Caco-2 (cell line): ENCODE data around the gene KDM4C. TPM values are rescaled to one million over a fixed set of nuclear protein-coding genes. Genes with fewer than 3 reads are reported as not detected.

Source experiments
- BruUV-seq: library from RNA; stranded (reverse); fragments of 400-500 nt; replicated peaks from 2 replicates; lab custom pipeline; 2021; lab: Mats Ljungman, UMichigan
- CTCF ChIA-PET: fragments of 300-600 bp; sonication (Branson Sonifier 250); formaldehyde crosslinking; loops from one replicate; lab custom pipeline; 2022; ENCODE audit warnings: antibody characterized with exemption; lab: Charles Lee
- POLR2A ChIA-PET: fragments of 300-600 bp; sonication (Branson Sonifier 250); formaldehyde crosslinking; loops from one replicate; lab custom pipeline; 2022; ENCODE audit warnings: antibody characterized with exemption; lab: Charles Lee
- DNase-seq, 2 experiments: peaks; one replicate each; pipeline versions ENCODE4 v3.0.0 to v3.0.0-alpha.2; 2020 to 2022
- H3K27me3 ChIP-seq: replicated peaks from 2 replicates; pipeline ENCODE4 v1.6.0; 2011; ENCODE audit warnings: low read length; ENCODE audit not compliant: control insufficient read depth, insufficient read depth
- H3K36me3 ChIP-seq: 2 replicates; pipeline ENCODE4 v1.5.1; 2011; ENCODE audit warnings: low read length; ENCODE audit not compliant: control insufficient read depth, insufficient read depth
- H3K4me1 ChIP-seq: fragments of 250-450 bp; sonication (Bioruptor Pico); 2 replicates; pipeline ENCODE4 v1.5.1; 2020; ENCODE audit warnings: mild to moderate bottlenecking
- H3K4me3 ChIP-seq: 2 replicates; pipeline ENCODE4 v1.5.1; 2011; ENCODE audit warnings: low read depth, mild to moderate bottlenecking, control low read depth, low read length
- H3K9me3 ChIP-seq: fragments of 250-450 bp; sonication (Bioruptor Pico); 2 replicates; pipeline ENCODE4 v1.5.1; 2020; ENCODE audit warnings: mild to moderate bottlenecking, moderate library complexity
- H3K27ac Mint-ChIP-seq: one replicate; pipeline ENCODE4 v1.8.0; 2022; ENCODE audit warnings: mixed read lengths; ENCODE audit not compliant: unreplicated experiment
- H3K27me3 Mint-ChIP-seq: one replicate; pipeline ENCODE4 v1.8.0; 2022; ENCODE audit warnings: mixed read lengths; ENCODE audit not compliant: insufficient read depth, unreplicated experiment
- H3K36me3 Mint-ChIP-seq: one replicate; pipeline ENCODE4 v1.8.0; 2022; ENCODE audit warnings: mild to moderate bottlenecking, mixed read lengths; ENCODE audit not compliant: insufficient read depth, unreplicated experiment
- H3K4me1 Mint-ChIP-seq: one replicate; pipeline ENCODE4 v1.8.0; 2022; ENCODE audit warnings: low read depth, mixed read lengths; ENCODE audit not compliant: unreplicated experiment
- H3K4me3 Mint-ChIP-seq: one replicate; pipeline ENCODE4 v1.8.0; 2022; ENCODE audit warnings: mild to moderate bottlenecking, moderate library complexity, mixed read lengths; ENCODE audit not compliant: unreplicated experiment
- H3K9me3 Mint-ChIP-seq: one replicate; pipeline ENCODE4 v1.8.0; 2022; ENCODE audit warnings: mixed read lengths; ENCODE audit not compliant: unreplicated experiment
- CTCF ChIP-seq, 2 experiments: fragments of 200-600 bp in 1 of 2; IDR thresholded peaks; 1 replicate in 1 of 2; 2 replicates in 1 of 2; pipeline versions ENCODE4 v1.5.1 to v1.8.0; 2011 to 2022; ENCODE audit warnings: antibody characterized with exemption in 1 of 2, control low read depth in 1 of 2, inconsistent platforms in 1 of 2, low read depth in 1 of 2, low read length in 1 of 2, mild to moderate bottlenecking in 1 of 2, moderate library complexity in 1 of 2; ENCODE audit not compliant: insufficient read depth in 1 of 2, severe bottlenecking in 1 of 2, unreplicated experiment in 1 of 2
- intact Hi-C: fragments of 100-400 bp; cut with micrococcal nuclease; formaldehyde crosslinking; loops from one replicate; pipeline ENCODE4 v1.10.0; 2022; ENCODE audit not compliant: unreplicated experiment
- total RNA-seq: library from RNA; stranded (reverse); gene quantifications from 2 replicates; pipeline ENCODE4 v1.2.3, GENCODE V29; 2022

Gene KDM4C
- total RNA-seq, 1 experiment from 2014 or later, result 40.3 TPM

GRCh38 chr9:6917162-6917561, 159.4 kb downstream of the KDM4C start:
- DNase-seq, result no peak
- Mint-ChIP-seq H3K4me3 (no peak overlapping the region), H3K36me3 (no peaks in the 10 kb centered on the region), H3K4me1 (peaks cover 7% of the 10 kb centered on the region), H3K27me3 (no peaks in the 10 kb centered on the region), H3K9me3 (peaks cover 9% of the 10 kb centered on the region), H3K27ac (no peak overlapping the region)
- H3K4me3 ChIP-seq, result no peak overlapping the region
- H3K4me1 ChIP-seq, result no peaks in the 10 kb centered on the region
- H3K27me3 ChIP-seq, result no peaks in the 10 kb centered on the region
- intact Hi-C loops, result no loop called here
- ChIA-PET CTCF (no interaction called here), POLR2A (interaction anchor here (0.6 kb wide), 1 partner anchor 43 kb away, joined by 4 read pairs; no protein-coding TSS in a partner anchor)
- no peaks in the 10 kb centered on the region for H3K36me3 ChIP-seq
- no peaks in the 10 kb centered on the region for H3K9me3 ChIP-seq
- no TSS peak for BruUV-seq
- no peak for TF ChIP-seq CTCF (IDR thresholded peaks at IDR 0.05; ENCODE audit: insufficient read depth in 1 of 2, low read depth in 1 of 2, low read length in 1 of 2, severe bottlenecking in 1 of 2, unreplicated experiment in 1 of 2)

DNA sequence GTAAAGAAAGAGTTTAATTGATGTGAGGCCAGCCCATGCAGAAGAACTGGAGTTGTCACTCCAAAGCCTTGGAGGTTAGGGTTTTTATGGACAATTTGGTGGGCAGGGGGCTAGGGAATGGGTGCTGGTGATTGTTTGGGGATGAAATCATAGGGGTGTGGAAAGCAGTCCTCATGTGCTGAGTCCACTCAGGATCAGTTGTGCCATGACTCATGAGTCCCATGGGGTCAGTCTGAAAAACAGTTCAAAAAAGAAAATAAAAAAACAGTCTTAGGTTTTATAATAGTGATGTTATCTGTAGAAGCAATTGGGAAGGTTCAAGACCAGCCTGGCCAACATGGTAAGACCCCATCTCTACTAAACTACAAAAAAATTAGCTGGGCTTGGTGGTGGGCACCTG, 162.3 kb downstream of the KDM4C start:
- H3K27ac Mint-ChIP-seq, result no peak overlapping the region
- Histone ChIP-seq H3K36me3 (no peaks in the 10 kb centered on the region), H3K4me1 (no peaks in the 10 kb centered on the region), H3K9me3 (no peaks in the 10 kb centered on the region), H3K4me3 (no peak overlapping the region), H3K27me3 (no peaks in the 10 kb centered on the region)
- no peak overlapping the region for H3K4me3 Mint-ChIP-seq
- H3K27me3 Mint-ChIP-seq, result no peaks in the 10 kb centered on the region
- CTCF ChIA-PET, result no interaction called here
- BruUV-seq, result no TSS peak
- intact Hi-C loops, result no loop called here
- H3K4me1 Mint-ChIP-seq, result peaks cover 10% of the 10 kb centered on the region
- peaks cover 9% of the 10 kb centered on the region for H3K9me3 Mint-ChIP-seq
- POLR2A ChIA-PET, result no interaction called here
- DNase-seq, result no peak
- TF ChIP-seq CTCF (IDR thresholded peaks at IDR 0.05; ENCODE audit: insufficient read depth in 1 of 2, low read depth in 1 of 2, low read length in 1 of 2, severe bottlenecking in 1 of 2, unreplicated experiment in 1 of 2), result no peak
- H3K36me3 Mint-ChIP-seq, result no peaks in the 10 kb centered on the region

DNA sequence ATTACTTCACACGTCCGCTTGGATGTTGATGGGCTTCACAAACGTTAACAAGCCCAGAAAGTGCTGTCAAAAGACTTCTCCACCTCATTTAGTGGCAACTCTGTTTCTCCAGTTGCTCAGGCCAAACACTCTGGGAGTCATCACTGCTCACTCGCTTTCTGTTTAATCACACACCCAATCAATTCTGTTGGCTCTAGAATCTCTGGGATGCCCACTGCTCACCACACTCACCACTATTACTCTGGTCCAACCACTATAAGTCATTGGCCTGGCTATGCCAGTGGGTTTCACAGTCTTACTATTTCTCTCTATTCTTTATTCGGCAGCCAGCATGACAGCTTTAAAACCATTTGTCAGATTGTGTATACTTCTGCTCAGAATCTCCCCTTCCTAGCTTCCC, 163.5 kb downstream of the KDM4C start:
- Mint-ChIP-seq H3K27me3 (no peaks in the 10 kb centered on the region), H3K9me3 (peaks cover 9% of the 10 kb centered on the region), H3K4me3 (no peak overlapping the region), H3K27ac (no peak overlapping the region), H3K36me3 (no peaks in the 10 kb centered on the region), H3K4me1 (peaks cover 17% of the 10 kb centered on the region)
- DNase-seq, result no peak
- no peak for TF ChIP-seq CTCF (IDR thresholded peaks at IDR 0.05; ENCODE audit: insufficient read depth in 1 of 2, low read depth in 1 of 2, low read length in 1 of 2, severe bottlenecking in 1 of 2, unreplicated experiment in 1 of 2)
- intact Hi-C loops, result no loop called here
- BruUV-seq, result no TSS peak
- ChIA-PET CTCF (interaction anchor here (0.6 kb wide), 1 partner anchor 70 kb away, joined by 4 read pairs; no protein-coding TSS in a partner anchor), POLR2A (no interaction called here)
- Histone ChIP-seq H3K4me3 (no peak overlapping the region), H3K4me1 (no peaks in the 10 kb centered on the region), H3K27me3 (no peaks in the 10 kb centered on the region), H3K36me3 (no peaks in the 10 kb centered on the region), H3K9me3 (no peaks in the 10 kb centered on the region)
